ENCODE measurements around the gene PSMB3.

- TF ChIP-seq, protein P1, sequence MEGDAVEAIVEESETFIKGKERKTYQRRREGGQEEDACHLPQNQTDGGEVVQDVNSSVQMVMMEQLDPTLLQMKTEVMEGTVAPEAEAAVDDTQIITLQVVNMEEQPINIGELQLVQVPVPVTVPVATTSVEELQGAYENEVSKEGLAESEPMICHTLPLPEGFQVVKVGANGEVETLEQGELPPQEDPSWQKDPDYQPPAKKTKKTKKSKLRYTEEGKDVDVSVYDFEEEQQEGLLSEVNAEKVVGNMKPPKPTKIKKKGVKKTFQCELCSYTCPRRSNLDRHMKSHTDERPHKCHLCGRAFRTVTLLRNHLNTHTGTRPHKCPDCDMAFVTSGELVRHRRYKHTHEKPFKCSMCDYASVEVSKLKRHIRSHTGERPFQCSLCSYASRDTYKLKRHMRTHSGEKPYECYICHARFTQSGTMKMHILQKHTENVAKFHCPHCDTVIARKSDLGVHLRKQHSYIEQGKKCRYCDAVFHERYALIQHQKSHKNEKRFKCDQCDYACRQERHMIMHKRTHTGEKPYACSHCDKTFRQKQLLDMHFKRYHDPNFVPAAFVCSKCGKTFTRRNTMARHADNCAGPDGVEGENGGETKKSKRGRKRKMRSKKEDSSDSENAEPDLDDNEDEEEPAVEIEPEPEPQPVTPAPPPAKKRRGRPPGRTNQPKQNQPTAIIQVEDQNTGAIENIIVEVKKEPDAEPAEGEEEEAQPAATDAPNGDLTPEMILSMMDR (IDR thresholded peaks at IDR 0.05), result no peak
- TF ChIP-seq POLR2A (IDR thresholded peaks at IDR 0.05) (no peak), POLR2AphosphoS5 (IDR thresholded peaks at IDR 0.05) (no peak)
Measured at GRCh38 chr17:38731526-38732294, 20.8 kb upstream of the PSMB3 start.

Data from breast epithelium (tissue), 3 donors.